ENCODE results near the gene UIMC1. TPM values are rescaled to one million over a fixed set of nuclear protein-coding genes. Genes with fewer than 3 reads are reported as not detected.

The UIMC1 gene
- total and polyA plus RNA-seq, 11 donors = 14.8 to 40.2 (median 31.9) TPM

GRCh38 chr5:177022386-177023302, 16.1 kb upstream of the UIMC1 start, which contains the start of gene ZNF346:
Gene ZNF346 (plus strand): TSS chr5:177022696. CDS start chr5:177022739, 43 bp downstream.
- no peaks in the 10 kb centered on the region for H3K9me3 ChIP-seq
- WGBS, 4 donors = 0 to 1% (median 1%) methylated on average over 54 to 77 of the region's 77 CpGs
- peak within 1 kb of the TSS; percentile 66 to 95 (median 85) for H3K4me3 ChIP-seq
- peaks cover 0 to 26% (median 12%) of the 10 kb centered on the region in 12 donors for H3K4me1 ChIP-seq
- intact Hi-C loops (cut with DNase I) = loop anchor here in 1 of 10 donors (2.0 kb wide), 1 partner anchor 16 kb away; the partner anchor contains the start of gene UIMC1
- peak; percentile 93 to 96 (median 94) for ATAC-seq
- DNase-seq = peak; percentile 91 to 95 (median 94)
- peaks cover 0 to 10% (median 5%) of the 10 kb centered on the region in 9 donors for H3K36me3 ChIP-seq
- no peaks in the 10 kb centered on the region for H3K27me3 ChIP-seq
- TF ChIP-seq CTCF (IDR thresholded peaks at IDR 0.05) (peak; percentile 33 to 82 (median 63)), POLR2A (IDR thresholded peaks at IDR 0.05) (peak in 1 of 2 donors; percentile 62)
- peak within 1 kb of the TSS; percentile 59 to 89 (median 84) for H3K27ac ChIP-seq

GRCh38 chr5:177020033-177020432, 13.5 kb upstream of the UIMC1 start:
- no peaks in the 10 kb centered on the region for H3K36me3 ChIP-seq
- no peaks in the 10 kb centered on the region for H3K9me3 ChIP-seq
- H3K27me3 ChIP-seq = no peaks in the 10 kb centered on the region
- ATAC-seq (no peak), DNase-seq (no peak)
- H3K4me3 ChIP-seq = no peak overlapping the region
- no peak overlapping the region for H3K27ac ChIP-seq
- 94 to 99% (median 97%) methylated on average over 2 of the region's 2 CpGs for WGBS, 4 donors
- peaks cover 0 to 24% (median 12%) of the 10 kb centered on the region in 12 donors for H3K4me1 ChIP-seq
- TF ChIP-seq CTCF (IDR thresholded peaks at IDR 0.05) (no peak), POLR2A (IDR thresholded peaks at IDR 0.05) (no peak)
- intact Hi-C loops (cut with DNase I) = no loop called here

GRCh38 chr5:177018341-177018740, 11.8 kb upstream of the UIMC1 start:
- Histone ChIP-seq H3K27ac (no peak overlapping the region), H3K9me3 (no peaks in the 10 kb centered on the region), H3K36me3 (no peaks in the 10 kb centered on the region), H3K4me1 (peaks cover 0 to 17% (median 12%) of the 10 kb centered on the region in 12 donors), H3K27me3 (no peaks in the 10 kb centered on the region), H3K4me3 (no peak overlapping the region)
- ATAC-seq (no peak), DNase-seq (no peak)
- TF ChIP-seq POLR2A (IDR thresholded peaks at IDR 0.05) (no peak), CTCF (IDR thresholded peaks at IDR 0.05) (no peak)
- 80 to 91% (median 82%) methylated on average over 2 of the region's 2 CpGs for WGBS, 4 donors
- intact Hi-C loops (cut with DNase I) = no loop called here

- Histone ChIP-seq H3K27ac (no peak overlapping the region), H3K9me3 (no peaks in the 10 kb centered on the region), H3K36me3 (no peaks in the 10 kb centered on the region), H3K27me3 (no peaks in the 10 kb centered on the region), H3K4me1 (peaks cover 0 to 6% (median 0%) of the 10 kb centered on the region in 12 donors), H3K4me3 (no peak overlapping the region)
- TF ChIP-seq POLR2A (IDR thresholded peaks at IDR 0.05) (no peak), CTCF (IDR thresholded peaks at IDR 0.05) (no peak)
- intact Hi-C loops (cut with DNase I) = no loop called here
- ATAC-seq (no peak), DNase-seq (no peak)
- WGBS, 4 donors = 87 to 91% (median 88%) methylated on average over 4 of the region's 4 CpGs
These were observed 8.6 kb upstream of the UIMC1 start for GRCh38 chr5:177015156-177015555.
